HG03064 (cell line): ENCODE data around the gene UAP1L1.
"Not testable (repeated sequence)": the region's sequence is repeated elsewhere in the genome, so short reads cannot be mapped to it uniquely, and the experiment has no call there.

Experiments used
- ATAC-seq: cut with Tn5 transposase; IDR thresholded peaks from one replicate; pipeline ENCODE4 v1.9.1; 2021; ENCODE audit warnings: low read depth; ENCODE audit not compliant: unreplicated experiment

Gene UAP1L1

GRCh38 chr9:137077010-137077747, at the start of gene UAP1L1:
TSS of gene UAP1L1 (plus strand) at chr9:137077517. CDS start at chr9:137077533, 16 bp downstream.
- no peak for ATAC-seq

- ATAC-seq: no peak
Measured at GRCh38 chr9:137028263-137029057, 48.9 kb upstream of the UAP1L1 start.

- no peak for ATAC-seq
Measured at GRCh38 chr9:137029058-137029936, 48.0 kb upstream of the UAP1L1 start.

GRCh38 chr9:137030006-137030405, 47.3 kb upstream of the UAP1L1 start:
- ATAC-seq: no peak

- ATAC-seq: no peak
Measured at GRCh38 chr9:137030538-137031527, 46.5 kb upstream of the UAP1L1 start.

- no peak for ATAC-seq
Measured at GRCh38 chr9:137031904-137032640, 45.2 kb upstream of the UAP1L1 start, which contains the start of gene FUT7. TSS of gene FUT7 (minus strand) at chr9:137032088. CDS start at chr9:137031991, 97 bp downstream.

GRCh38 chr9:137032858-137033257, 44.5 kb upstream of the UAP1L1 start:
- ATAC-seq: no peak

- not testable (repeated sequence) for ATAC-seq
Measured at GRCh38 chr9:137033481-137033880, 43.8 kb upstream of the UAP1L1 start.

GRCh38 chr9:137034039-137034708, 43.1 kb upstream of the UAP1L1 start:
- no peak for ATAC-seq

- ATAC-seq: no peak
Measured at GRCh38 chr9:137034709-137035506, 42.4 kb upstream of the UAP1L1 start.

GRCh38 chr9:137035507-137035834, 41.8 kb upstream of the UAP1L1 start:
- no peak for ATAC-seq

GRCh38 chr9:137035937-137036336, 41.4 kb upstream of the UAP1L1 start:
- ATAC-seq: no peak

GRCh38 chr9:137037035-137037434, 40.3 kb upstream of the UAP1L1 start:
- no peak for ATAC-seq

- ATAC-seq: no peak
Measured at GRCh38 chr9:137037483-137037882, 39.8 kb upstream of the UAP1L1 start.

GRCh38 chr9:137038916-137039315, 38.4 kb upstream of the UAP1L1 start:
- no peak for ATAC-seq

- ATAC-seq: no peak
Measured at GRCh38 chr9:137039611-137040366, 37.5 kb upstream of the UAP1L1 start.

GRCh38 chr9:137040568-137040967, 36.7 kb upstream of the UAP1L1 start:
- no peak for ATAC-seq
